HG03442 (cell line): Measurements from ENCODE around the gene TRIM36.
A peak's percentile ranks its signal among the peaks of the same experiment; 100 is the strongest.

Source experiments
- ATAC-seq: cut with Tn5 transposase; IDR thresholded peaks from one replicate; pipeline ENCODE4 v1.9.1; 2021; ENCODE audit warnings: mild to moderate bottlenecking, moderate library complexity; ENCODE audit not compliant: unreplicated experiment

TRIM36 gene

GRCh38 chr5:115168829-115169486 lies 750 bp downstream of the TRIM36 start:
- ATAC-seq: no peak

- no peak for ATAC-seq
These were observed 2.8 kb downstream of the TRIM36 start for GRCh38 chr5:115166744-115167393.

GRCh38 chr5:115165790-115166189 lies 3.9 kb downstream of the TRIM36 start:
- ATAC-seq: no peak

GRCh38 chr5:115160975-115161475 lies 8.7 kb downstream of the TRIM36 start:
- ATAC-seq: no peak

GRCh38 chr5:115151208-115151805 lies 18.4 kb downstream of the TRIM36 start:
- no peak for ATAC-seq

GRCh38 chr5:115150512-115150911 lies 19.2 kb downstream of the TRIM36 start:
- no peak for ATAC-seq

- no peak for ATAC-seq
These were observed 22.7 kb downstream of the TRIM36 start for GRCh38 chr5:115147052-115147451.

GRCh38 chr5:115136294-115136693 lies 33.4 kb downstream of the TRIM36 start:
- ATAC-seq: no peak

- no peak for ATAC-seq
These were observed 37.2 kb downstream of the TRIM36 start for GRCh38 chr5:115132465-115132864.

- ATAC-seq: no peak
These were observed 43.4 kb downstream of the TRIM36 start for GRCh38 chr5:115126303-115126702.

GRCh38 chr5:115124741-115125140 lies 45.0 kb downstream of the TRIM36 start:
- no peak for ATAC-seq

- no peak for ATAC-seq
These were observed 53.7 kb downstream of the TRIM36 start for GRCh38 chr5:115116001-115116400.

GRCh38 chr5:115109840-115110239 lies 59.9 kb downstream of the TRIM36 start:
- ATAC-seq: no peak

GRCh38 chr5:115109356-115109755 lies 60.4 kb downstream of the TRIM36 start:
- no peak for ATAC-seq

- no peak for ATAC-seq
These were observed 69.3 kb downstream of the TRIM36 start for GRCh38 chr5:115100319-115100955.

- peak; percentile 90 for ATAC-seq
These were observed 71.5 kb downstream of the TRIM36 start for GRCh38 chr5:115098041-115098702.

- no peak for ATAC-seq
These were observed 72.5 kb downstream of the TRIM36 start for GRCh38 chr5:115097236-115097635.

- no peak for ATAC-seq
These were observed 73.5 kb downstream of the TRIM36 start for GRCh38 chr5:115096034-115096769.

GRCh38 chr5:115087951-115088350 lies 81.8 kb downstream of the TRIM36 start:
- ATAC-seq: no peak

GRCh38 chr5:115086473-115086872 lies 83.2 kb downstream of the TRIM36 start:
- no peak for ATAC-seq
